H1 (cell line): ENCODE results near the gene ITGA8. TPM values are rescaled to one million over a fixed set of nuclear protein-coding genes. Genes with fewer than 3 reads are reported as not detected.

Source experiments
- CTCF ChIA-PET: fragments of 300-600 bp; sonication (Branson Sonifier 250); formaldehyde crosslinking; loops from one replicate; lab custom pipeline; 2021; ENCODE audit not compliant: partially characterized antibody; lab: Charles Lee
- POLR2A ChIA-PET: fragments of 300-600 bp; sonication (Branson Sonifier 250); formaldehyde crosslinking; loops from one replicate; lab custom pipeline; 2021; ENCODE audit warnings: inconsistent platforms; ENCODE audit not compliant: partially characterized antibody; lab: Charles Lee
- DNase-seq, 2 experiments: peaks; one replicate each; pipeline versions ENCODE4 v3.0.0 to v3.0.0-alpha.2; 2010 to 2022; ENCODE audit warnings: low spot score in 2 of 2, low read depth in 1 of 2, mixed read lengths in 1 of 2
- FAIRE-seq: peaks from 2 replicates; lab custom pipeline; 2011; peaks lifted over from hg19 to GRCh38; lab: Jason Lieb, UNC
- H2AFZ ChIP-seq: 2 replicates; pipeline ENCODE4 v1.8.1; 2012; ENCODE audit warnings: low read length, inconsistent platforms
- H2AK5ac ChIP-seq: 2 replicates; pipeline ENCODE4 v1.6.1; 2013; ENCODE audit warnings: low read depth, low read length
- H2BK120ac ChIP-seq: replicated peaks from 2 replicates; pipeline ENCODE3; 2013; ENCODE audit warnings: low read depth, low read length, inconsistent platforms
- H2BK12ac ChIP-seq: 2 replicates; pipeline ENCODE4 v1.6.1; 2013; ENCODE audit warnings: low read depth, low read length
- H2BK15ac ChIP-seq: 2 replicates; pipeline ENCODE4 v1.6.1; 2013; ENCODE audit warnings: low read length
- H2BK20ac ChIP-seq: 2 replicates; pipeline ENCODE4 v1.6.1; 2013; ENCODE audit warnings: low read length
- H2BK5ac ChIP-seq: 2 replicates; pipeline ENCODE4 v1.6.1; 2013; ENCODE audit warnings: low read depth, low read length
- H3K14ac ChIP-seq: 2 replicates; pipeline ENCODE4 v1.6.1; 2013; ENCODE audit warnings: inconsistent platforms; ENCODE audit not compliant: insufficient read length
- H3K18ac ChIP-seq: 2 replicates; pipeline ENCODE4 v1.6.1; 2013; ENCODE audit warnings: low read length; ENCODE audit errors: extremely low read depth
- H3K23ac ChIP-seq: 2 replicates; pipeline ENCODE4 v1.6.1; 2013; ENCODE audit warnings: inconsistent platforms; ENCODE audit not compliant: insufficient read length
- H3K23me2 ChIP-seq: 2 replicates; pipeline ENCODE4 v1.6.1; 2013; ENCODE audit warnings: low read depth, low read length
- H3K27ac ChIP-seq: 2 replicates; pipeline ENCODE4 v1.6.1; 2011; ENCODE audit warnings: low read depth, low read length, inconsistent platforms
- H3K27me3 ChIP-seq, 4 experiments: replicated peaks in 1 of 4; 1 replicate in 1 of 4; 2 replicates in 3 of 4; pipeline versions ENCODE4 v1.6.1 to v1.8.1; 2011 to 2013; ENCODE audit warnings: low read length in 3 of 4, mild to moderate bottlenecking in 3 of 4, inconsistent platforms in 2 of 4, mixed read lengths in 2 of 4, moderate library complexity in 1 of 4; ENCODE audit not compliant: control insufficient read depth in 3 of 4, insufficient read depth in 3 of 4; ENCODE audit errors: extremely low read depth in 1 of 4
- H3K36me3 ChIP-seq, 4 experiments: 2 replicates each; pipeline versions ENCODE4 v1.6.1 to v1.8.1; 2011 to 2013; ENCODE audit warnings: mild to moderate bottlenecking in 4 of 4, low read length in 3 of 4, moderate library complexity in 2 of 4, control low read depth in 1 of 4, inconsistent platforms in 1 of 4; ENCODE audit not compliant: insufficient read depth in 4 of 4, control insufficient read depth in 2 of 4
- H3K4ac ChIP-seq: replicated peaks from 2 replicates; pipeline ENCODE3; 2013; ENCODE audit warnings: low read length, low read depth, mixed read lengths, inconsistent platforms; ENCODE audit not compliant: insufficient read length
- H3K4me1 ChIP-seq, 4 experiments: replicated peaks in 1 of 4; 1 replicate in 1 of 4; 2 replicates in 3 of 4; pipeline versions ENCODE4 v1.6.1 to v1.8.1; 2011 to 2013; ENCODE audit warnings: low read length in 3 of 4, inconsistent platforms in 2 of 4, mixed read lengths in 1 of 4; ENCODE audit not compliant: insufficient read depth in 4 of 4, control insufficient read depth in 3 of 4
- H3K4me2 ChIP-seq, 2 experiments: 2 replicates each; pipeline versions ENCODE4 v1.6.1 to v1.8.1; 2011 to 2013; ENCODE audit warnings: low read depth in 2 of 2, low read length in 2 of 2, control low read depth in 1 of 2, inconsistent platforms in 1 of 2, mild to moderate bottlenecking in 1 of 2; ENCODE audit not compliant: insufficient read depth in 1 of 2
- H3K4me3 ChIP-seq, 4 experiments: fragments of 200-600, 300-600 bp in 1 of 4; sonication (generic), shearing (Covaris generic), sonication (Bioruptor Twin) in 1 of 4; 2 replicates each; pipeline versions ENCODE4 v1.5.1 to v1.8.1; 2011 to 2016; ENCODE audit warnings: low read length in 4 of 4, low read depth in 3 of 4, control low read depth in 2 of 4, inconsistent platforms in 2 of 4, mild to moderate bottlenecking in 2 of 4, mixed read lengths in 1 of 4, moderate library complexity in 1 of 4; ENCODE audit not compliant: insufficient read depth in 2 of 4; ENCODE audit errors: extremely low read depth in 1 of 4
- H3K56ac ChIP-seq: replicated peaks from 2 replicates; pipeline ENCODE3; 2013; ENCODE audit warnings: low read depth, mild to moderate bottlenecking, mixed read lengths, low read length, inconsistent platforms; ENCODE audit not compliant: insufficient read length
- H3K79me1 ChIP-seq: 2 replicates; pipeline ENCODE4 v1.6.1; 2013; ENCODE audit warnings: low read depth, low read length, control low read depth
- H3K79me2 ChIP-seq, 2 experiments: 2 replicates each; pipeline versions ENCODE4 v1.6.1 to v1.8.1; 2012 to 2013; ENCODE audit warnings: low read length in 2 of 2, mild to moderate bottlenecking in 2 of 2, inconsistent platforms in 1 of 2; ENCODE audit not compliant: insufficient read depth in 2 of 2, control insufficient read depth in 1 of 2
- H3K9ac ChIP-seq, 4 experiments: replicated peaks in 1 of 4; 1 replicate in 1 of 4; 2 replicates in 3 of 4; pipeline versions ENCODE4 v1.6.1 to v1.8.1; 2011 to 2013; ENCODE audit warnings: low read depth in 3 of 4, low read length in 3 of 4, control low read depth in 2 of 4, mild to moderate bottlenecking in 2 of 4, moderate library complexity in 2 of 4, inconsistent platforms in 1 of 4; ENCODE audit errors: extremely low read depth in 1 of 4
- H3K9me3 ChIP-seq, 2 experiments: 2 replicates each; pipeline versions ENCODE4 v1.6.1 to v1.8.1; 2012 to 2013; ENCODE audit warnings: mild to moderate bottlenecking in 2 of 2, moderate library complexity in 2 of 2, control low read depth in 1 of 2, inconsistent platforms in 1 of 2, low read depth in 1 of 2, low read length in 1 of 2, mixed read lengths in 1 of 2; ENCODE audit not compliant: insufficient read depth in 2 of 2
- H4K20me1 ChIP-seq, 2 experiments: replicated peaks in 1 of 2; 2 replicates each; pipeline versions ENCODE3 to v1.8.1; 2011 to 2013; ENCODE audit warnings: inconsistent platforms in 2 of 2, low read length in 2 of 2, mild to moderate bottlenecking in 1 of 2; ENCODE audit not compliant: insufficient read depth in 2 of 2, control insufficient read depth in 1 of 2
- H4K5ac ChIP-seq: 2 replicates; pipeline ENCODE4 v1.6.1; 2013; ENCODE audit warnings: low read length, low read depth, mixed read lengths, inconsistent platforms; ENCODE audit not compliant: insufficient read length
- H4K8ac ChIP-seq: 2 replicates; pipeline ENCODE4 v1.8.0; 2013; ENCODE audit warnings: mild to moderate bottlenecking, moderate library complexity, low read length, inconsistent platforms; ENCODE audit not compliant: insufficient read depth; ENCODE audit errors: extremely low read depth
- H4K91ac ChIP-seq: replicated peaks from 2 replicates; pipeline ENCODE3; 2013; ENCODE audit warnings: low read length, mixed read lengths, inconsistent platforms; ENCODE audit not compliant: insufficient read length
- EGR1 ChIP-seq: IDR thresholded peaks from 2 replicates; pipeline ENCODE4 v1.6.1; 2011; ENCODE audit warnings: low read depth, low read length, borderline replicate concordance
- SP4 ChIP-seq: IDR thresholded peaks from 2 replicates; pipeline ENCODE4 v1.6.1; 2012; ENCODE audit warnings: low read length, inconsistent platforms
- YY1 ChIP-seq: IDR thresholded peaks from 2 replicates; pipeline ENCODE4 v1.6.1; 2011; ENCODE audit warnings: low read depth, mild to moderate bottlenecking, low read length
- WGBS, 2 experiments: shearing (Covaris generic) in 1 of 2; methylation state at CpG; one replicate each; pipeline versions ENCODE4 v1.1.6 to v1.1.7; 2013 to 2015; ENCODE audit warnings: low lambda C conversion rate in 2 of 2, mixed read lengths in 2 of 2, inconsistent platforms in 1 of 2, low coverage in 1 of 2, missing lambda C conversion rate in 1 of 2; ENCODE audit not compliant: insufficient replicate concordance in 2 of 2, insufficient coverage in 1 of 2, insufficient read length in 1 of 2; ENCODE audit errors: extremely low coverage in 1 of 2, missing lambda C conversion rate in 1 of 2; 5-methylcytosine and 5-hydroxymethylcytosine counted together
- polyA plus RNA-seq, 7 experiments: library from polyadenylated mRNA; depleted of rRNA in 3 of 7; stranded (reverse) in 5 of 7; unstranded in 2 of 7; fragments of >200 nt in 5 of 7; fragments of 200-250 nt in 2 of 7; gene quantifications; 1 replicate in 5 of 7; 2 replicates in 1 of 7; 4 replicates in 1 of 7; pipeline versions ENCODE4 v1.2.1 to v1.2.3, GENCODE V29; 2011 to 2013; ENCODE audit warnings: missing spikeins in 2 of 7, mixed read lengths in 2 of 7
- total RNA-seq: library from RNA; stranded (reverse); fragmentation: NEBNext Ultra II Directional; extraction: Animal tissue kit (Norgen Biotek cat#: 25700); gene quantifications from 2 replicates; pipeline ENCODE4 v1.2.1, GENCODE V29; 2021

Gene ITGA8
- total and polyA plus RNA-seq, 2 of the 8 experiments (the other 6 are each of a cell fraction or from before 2014, with no cell fraction given): not detected

- Histone ChIP-seq H3K27ac (no peak overlapping the region), H3K36me3 (no peaks in the 10 kb centered on the region; a peak in 1 of 8 replicates), H3K4me2 (peak overlapping the region; percentile 44; a peak in 2 of 4 replicates), H3K4ac (no peak overlapping the region), H2AFZ (no peak overlapping the region), H3K23me2 (no peaks in the 10 kb centered on the region; the same call in 1 of the 2 replicates), H2AK5ac (no peak overlapping the region), H3K23ac (no peak overlapping the region), H2BK15ac (no peak overlapping the region), H2BK12ac (no peak overlapping the region), H3K9me3 (peaks cover 0 to 2% of the 10 kb centered on the region in 2 experiments; a peak in 2 of 4 replicates), H4K20me1 (peaks cover 0 to 5% of the 10 kb centered on the region in 2 experiments), H4K91ac (no peak overlapping the region), H4K5ac (no peak overlapping the region), H2BK5ac (no peak overlapping the region), H3K79me1 (no peaks in the 10 kb centered on the region; the same call in 1 of the 2 replicates), H3K14ac (no peak overlapping the region), H2BK120ac (no peak overlapping the region), H2BK20ac (no peak overlapping the region), H4K8ac (no peak overlapping the region), H3K4me1 (peaks cover 0 to 15% (median under 1%) of the 10 kb centered on the region in 4 experiments; a peak in 5 of 7 replicates), H3K9ac (no peak overlapping the region; a peak in 1 of 7 replicates), H3K56ac (no peak overlapping the region), H3K79me2 (no peaks in the 10 kb centered on the region), H3K4me3 (peak overlapping the region in 1 of 4 experiments; percentile 18; a peak in 1 of 8 replicates), H3K27me3 (peaks cover 37 to 87% (median 81%) of the 10 kb centered on the region in 4 experiments), H3K18ac (no peak overlapping the region)
- TF ChIP-seq EGR1 (0 out of 2 replicates have a peak, but pooled peaks have one; percentile 3), YY1 (0 out of 2 replicates have a peak, but pooled peaks have one; percentile 33), SP4 (no peak)
- POLR2A ChIA-PET: no interaction called here
- peak; percentile 79 for FAIRE-seq
- 35% methylated on average over 16 of the region's 16 CpGs; no CpG with 5 or more reads in 1 of the 2 experiments for WGBS, 2 experiments
- CTCF ChIA-PET: no interaction called here
- DNase-seq: peak; percentile 49 to 58
Measured at GRCh38 chr10:15472431-15473395, 247.0 kb downstream of the ITGA8 start.
